ENCODE data around the gene NNAT. TPM values are rescaled to one million over a fixed set of nuclear protein-coding genes. Genes with fewer than 3 reads are reported as not detected.

NNAT gene
- total and polyA plus RNA-seq, 2 donors (not counting 1 experiment from before 2014, with no cell fraction given) = not detected

DNA sequence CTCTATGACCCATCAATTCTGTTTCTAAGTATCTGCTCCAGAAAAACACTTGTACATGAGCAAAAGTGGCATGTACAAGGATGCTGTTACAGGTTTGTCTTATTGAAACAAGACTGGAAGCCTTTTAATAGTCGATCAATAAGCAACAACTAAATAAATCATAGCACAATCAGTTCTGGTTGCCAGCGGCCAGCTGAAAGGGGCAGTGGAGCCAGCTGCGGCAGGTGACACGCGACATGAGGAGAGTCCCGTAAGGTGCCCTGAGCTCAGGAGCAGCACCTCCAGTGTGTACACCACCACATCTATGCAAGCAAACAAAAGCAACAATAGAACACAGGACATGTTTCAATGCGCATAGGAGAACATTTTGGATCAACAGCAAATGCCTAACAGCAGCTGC, 20.7 kb upstream of the NNAT start:
- POLR2A ChIA-PET = no interaction called here
- Mint-ChIP-seq H3K4me3 (no peak overlapping the region), H3K27me3 (no peaks in the 10 kb centered on the region), H3K27ac (no peak overlapping the region), H3K4me1 (peaks cover 5% of the 10 kb centered on the region), H3K9me3 (ENCODE audit: insufficient read depth) (no peaks in the 10 kb centered on the region)
- DNase-seq = no peak
- H3K79me2 ChIP-seq (ENCODE audit: control insufficient read depth, insufficient read depth, low read length) = no peaks in the 10 kb centered on the region
- no peaks in the 10 kb centered on the region for H3K36me3 ChIP-seq (replicated peaks in 1 of 2; ENCODE audit: control extremely low read depth in 1 of 2, control insufficient read depth in 1 of 2, extremely low read depth in 1 of 2, insufficient read depth in 2 of 2, low read length in 1 of 2)
- H3K4me2 ChIP-seq (replicated peaks; ENCODE audit: low read depth, low read length, poor library complexity, severe bottlenecking) = no peak overlapping the region
- no peaks in the 10 kb centered on the region for H3K27me3 ChIP-seq (replicated peaks in 1 of 4; ENCODE audit: control extremely low read depth in 1 of 4, control insufficient read depth in 3 of 4, insufficient read depth in 4 of 4, low read length in 3 of 4)
- no peaks in the 10 kb centered on the region for H3K9me3 ChIP-seq (ENCODE audit: control extremely low read depth in 1 of 3, control insufficient read depth in 2 of 3, insufficient read depth in 1 of 3, low read length in 2 of 3)
- peaks cover 14% of the 10 kb centered on the region for H4K20me1 ChIP-seq (ENCODE audit: control insufficient read depth, insufficient read depth, low read length, poor library complexity, severe bottlenecking)
- H2AFZ ChIP-seq (ENCODE audit: insufficient read depth, low read depth, low read length, poor library complexity, severe bottlenecking) = no peak overlapping the region
- H3K4me1 ChIP-seq (ENCODE audit: control insufficient read depth in 2 of 2, insufficient read depth in 2 of 2, low read length in 2 of 2) = no peaks in the 10 kb centered on the region
- 100% methylated on average over 2 of the region's 7 CpGs for WGBS (ENCODE audit: insufficient coverage)
- no peak for ATAC-seq (ENCODE audit: low read depth)
- H3K9ac ChIP-seq (ENCODE audit: low read length) = no peak overlapping the region
- CTCF ChIA-PET = no interaction called here
- no peak overlapping the region for H3K27ac ChIP-seq (ENCODE audit: low read length in 2 of 2)
- TF ChIP-seq, protein P1, sequence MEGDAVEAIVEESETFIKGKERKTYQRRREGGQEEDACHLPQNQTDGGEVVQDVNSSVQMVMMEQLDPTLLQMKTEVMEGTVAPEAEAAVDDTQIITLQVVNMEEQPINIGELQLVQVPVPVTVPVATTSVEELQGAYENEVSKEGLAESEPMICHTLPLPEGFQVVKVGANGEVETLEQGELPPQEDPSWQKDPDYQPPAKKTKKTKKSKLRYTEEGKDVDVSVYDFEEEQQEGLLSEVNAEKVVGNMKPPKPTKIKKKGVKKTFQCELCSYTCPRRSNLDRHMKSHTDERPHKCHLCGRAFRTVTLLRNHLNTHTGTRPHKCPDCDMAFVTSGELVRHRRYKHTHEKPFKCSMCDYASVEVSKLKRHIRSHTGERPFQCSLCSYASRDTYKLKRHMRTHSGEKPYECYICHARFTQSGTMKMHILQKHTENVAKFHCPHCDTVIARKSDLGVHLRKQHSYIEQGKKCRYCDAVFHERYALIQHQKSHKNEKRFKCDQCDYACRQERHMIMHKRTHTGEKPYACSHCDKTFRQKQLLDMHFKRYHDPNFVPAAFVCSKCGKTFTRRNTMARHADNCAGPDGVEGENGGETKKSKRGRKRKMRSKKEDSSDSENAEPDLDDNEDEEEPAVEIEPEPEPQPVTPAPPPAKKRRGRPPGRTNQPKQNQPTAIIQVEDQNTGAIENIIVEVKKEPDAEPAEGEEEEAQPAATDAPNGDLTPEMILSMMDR (IDR thresholded peaks at IDR 0.05) = no peak
- TF ChIP-seq EZH2 (IDR thresholded peaks at IDR 0.05; ENCODE audit: borderline replicate concordance, insufficient read depth, low read depth, low read length, poor library complexity, severe bottlenecking) = no peak
- no peak overlapping the region for H3K4me3 ChIP-seq (ENCODE audit: control extremely low read depth in 1 of 5, extremely low read depth in 1 of 5, insufficient read depth in 1 of 5, low read depth in 2 of 5, low read length in 4 of 5)
- intact Hi-C loops (cut with micrococcal nuclease) = no loop called here

DNA sequence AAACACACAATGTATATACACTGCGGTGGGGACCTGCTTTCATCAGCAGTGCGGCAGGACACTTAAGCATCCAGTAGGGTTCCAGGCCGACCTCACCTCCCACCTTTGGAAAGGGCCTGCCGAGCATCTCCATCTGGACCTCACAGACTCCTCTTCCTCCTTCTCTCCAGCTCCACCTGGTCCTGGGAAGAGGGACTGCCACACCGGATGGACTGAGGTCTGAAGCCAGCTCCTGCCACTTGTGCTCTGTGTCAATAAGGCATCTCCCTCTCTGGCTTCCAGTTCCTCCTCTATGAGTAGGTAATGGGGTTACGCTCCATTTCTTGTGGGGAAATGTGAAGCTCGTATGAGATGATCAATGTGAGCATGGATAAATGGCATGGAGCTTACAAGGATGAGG, 19.1 kb upstream of the NNAT start:
- Mint-ChIP-seq H3K9me3 (ENCODE audit: insufficient read depth) (no peaks in the 10 kb centered on the region), H3K4me3 (no peak overlapping the region), H3K4me1 (no peaks in the 10 kb centered on the region), H3K27ac (no peak overlapping the region), H3K27me3 (no peaks in the 10 kb centered on the region)
- H3K4me1 ChIP-seq (ENCODE audit: control insufficient read depth in 2 of 2, insufficient read depth in 2 of 2, low read length in 2 of 2) = peaks cover 1 to 6% of the 10 kb centered on the region in 2 donors
- TF ChIP-seq, protein P1 (IDR thresholded peaks at IDR 0.05) = no peak
- no peak for TF ChIP-seq EZH2 (IDR thresholded peaks at IDR 0.05; ENCODE audit: borderline replicate concordance, insufficient read depth, low read depth, low read length, poor library complexity, severe bottlenecking)
- ChIA-PET POLR2A (no interaction called here), CTCF (interaction anchor here (0.9 kb wide), 1 partner anchor 242 kb away, joined by 3 read pairs; no protein-coding TSS in a partner anchor)
- H3K9me3 ChIP-seq (ENCODE audit: control extremely low read depth in 1 of 3, control insufficient read depth in 2 of 3, insufficient read depth in 1 of 3, low read length in 2 of 3) = no peaks in the 10 kb centered on the region
- ATAC-seq (ENCODE audit: low read depth) (no peak), DNase-seq (no peak)
- H3K9ac ChIP-seq (ENCODE audit: low read length) = no peak overlapping the region
- H3K4me3 ChIP-seq (ENCODE audit: control extremely low read depth in 1 of 5, extremely low read depth in 1 of 5, insufficient read depth in 1 of 5, low read depth in 2 of 5, low read length in 4 of 5) = no peak overlapping the region
- H3K27ac ChIP-seq (ENCODE audit: low read length in 2 of 2) = no peak overlapping the region
- no peak overlapping the region for H3K4me2 ChIP-seq (replicated peaks; ENCODE audit: low read depth, low read length, poor library complexity, severe bottlenecking)
- intact Hi-C loops (cut with micrococcal nuclease) = no loop called here
- no peaks in the 10 kb centered on the region for H3K27me3 ChIP-seq (replicated peaks in 1 of 4; ENCODE audit: control extremely low read depth in 1 of 4, control insufficient read depth in 3 of 4, insufficient read depth in 4 of 4, low read length in 3 of 4)
- peaks cover 15% of the 10 kb centered on the region for H4K20me1 ChIP-seq (ENCODE audit: control insufficient read depth, insufficient read depth, low read length, poor library complexity, severe bottlenecking)
- WGBS (ENCODE audit: insufficient coverage) = 97% methylated on average over 4 of the region's 7 CpGs
- no peak overlapping the region for H2AFZ ChIP-seq (ENCODE audit: insufficient read depth, low read depth, low read length, poor library complexity, severe bottlenecking)
- H3K79me2 ChIP-seq (ENCODE audit: control insufficient read depth, insufficient read depth, low read length) = peaks cover under 1% of the 10 kb centered on the region
- H3K36me3 ChIP-seq (replicated peaks in 1 of 2; ENCODE audit: control extremely low read depth in 1 of 2, control insufficient read depth in 1 of 2, extremely low read depth in 1 of 2, insufficient read depth in 2 of 2, low read length in 1 of 2) = no peaks in the 10 kb centered on the region

All from B cell (primary cell).